Activated T-cell treated with anti-CD3 and anti-CD28 coated beads, Interleukin-2, amount 50 U/mL, for 24 hours (primary cell): ENCODE data around the gene OAS2.

Experiments used
- DNase-seq: peaks from one replicate; pipeline ENCODE4 v3.0.0-alpha.2; 2020
- H3K27ac Mint-ChIP-seq: 2 replicates; pipeline ENCODE4 v1.8.0; 2020; ENCODE audit warnings: mild to moderate bottlenecking, mixed read lengths
- H3K27me3 Mint-ChIP-seq: 2 replicates; pipeline ENCODE4 v1.8.0; 2020; ENCODE audit warnings: mixed read lengths
- H3K36me3 Mint-ChIP-seq: 2 replicates; pipeline ENCODE4 v1.8.0; 2020; ENCODE audit warnings: low read depth, mixed read lengths
- H3K4me1 Mint-ChIP-seq: 2 replicates; pipeline ENCODE4 v1.8.0; 2020; ENCODE audit warnings: low read depth, mixed read lengths
- H3K4me3 Mint-ChIP-seq: 2 replicates; pipeline ENCODE4 v1.8.0; 2020; ENCODE audit warnings: mild to moderate bottlenecking, moderate library complexity, mixed read lengths
- H3K9me3 Mint-ChIP-seq: 2 replicates; pipeline ENCODE4 v1.8.0; 2020; ENCODE audit warnings: mixed read lengths

OAS2 gene

DNA sequence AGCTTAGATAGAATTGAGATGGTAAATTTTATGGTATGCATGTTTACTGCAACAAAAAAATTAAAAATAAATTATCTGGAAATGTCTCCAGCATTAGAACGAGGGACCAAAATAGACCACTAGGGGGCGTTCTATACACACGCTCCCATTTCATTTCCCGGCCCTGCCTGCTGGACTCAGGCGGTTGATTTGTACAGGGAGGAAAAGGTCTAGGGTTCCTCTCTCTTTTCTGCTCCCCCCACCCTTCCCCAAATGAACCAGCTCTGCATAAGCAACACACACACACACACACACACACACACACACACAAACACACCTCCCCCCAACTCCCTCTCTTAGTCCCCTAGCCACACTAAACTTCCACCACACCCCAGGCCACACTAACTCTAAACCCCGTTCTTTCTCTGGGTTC lies 70.4 kb downstream of the OAS2 start:
- Mint-ChIP-seq H3K36me3 (no peaks in the 10 kb centered on the region), H3K27me3 (no peaks in the 10 kb centered on the region), H3K9me3 (no peaks in the 10 kb centered on the region), H3K27ac (no peak overlapping the region), H3K4me3 (no peak overlapping the region), H3K4me1 (peaks cover 8% of the 10 kb centered on the region)
- peak; percentile 58 for DNase-seq

DNA sequence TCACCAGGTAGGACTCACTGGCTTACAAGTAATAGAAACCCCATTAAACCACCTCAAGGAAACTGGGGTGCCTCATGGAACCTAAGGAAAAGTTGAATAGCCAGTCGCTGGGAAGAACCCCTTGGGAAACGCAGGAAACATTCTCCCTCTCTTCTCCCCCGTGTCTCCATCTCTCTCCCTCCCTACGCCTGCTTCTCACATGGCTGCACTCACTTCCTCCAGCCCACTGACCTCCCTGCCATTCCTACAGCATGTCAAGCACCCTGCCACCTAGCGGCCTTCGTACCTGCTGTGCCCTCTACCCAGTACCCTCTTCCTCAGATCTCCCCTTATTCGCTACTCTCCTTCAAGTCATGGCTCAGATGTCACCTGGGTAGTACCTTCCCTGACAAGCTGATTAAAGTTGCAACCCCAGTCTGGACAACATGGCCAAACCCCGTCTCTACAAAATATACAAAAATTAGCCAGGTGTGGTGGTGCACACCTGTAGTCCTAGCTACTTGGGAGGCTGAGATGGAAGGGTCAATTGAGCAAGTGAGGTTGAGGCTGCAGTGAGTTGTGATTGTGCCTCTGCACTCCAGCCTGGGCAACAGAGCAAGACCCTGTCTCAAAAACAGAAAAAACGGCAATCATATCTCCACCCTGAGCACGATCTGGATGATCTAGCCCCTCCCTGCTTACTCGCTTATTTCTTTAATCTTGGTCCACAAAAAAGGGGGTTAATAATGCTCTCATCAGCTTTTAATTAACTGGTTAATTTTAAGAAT lies 71.8 kb downstream of the OAS2 start:
- peak; percentile 3 for DNase-seq
- H3K4me3 Mint-ChIP-seq = no peak overlapping the region

DNA sequence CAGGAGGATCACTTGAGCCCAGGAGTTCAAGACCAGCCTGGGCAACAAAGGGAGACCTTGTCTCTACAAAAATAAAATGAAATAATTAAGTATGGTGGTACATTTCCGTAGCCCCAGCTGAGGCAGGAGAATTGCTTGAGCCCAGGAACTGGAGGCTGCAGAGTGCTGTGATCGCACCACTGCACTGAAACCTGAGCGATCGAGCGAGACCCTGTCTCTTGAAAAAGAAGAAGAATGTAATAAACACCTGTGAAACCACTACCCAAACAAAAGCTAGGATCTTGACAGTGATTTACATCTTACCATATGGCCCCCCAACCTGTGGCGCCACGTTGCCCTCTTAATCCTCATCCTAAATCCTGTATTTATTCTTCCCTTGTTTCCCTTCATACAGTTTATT lies 72.5 kb downstream of the OAS2 start:
- no peak for DNase-seq
- H3K4me1 Mint-ChIP-seq = peaks cover 11% of the 10 kb centered on the region
- H3K9me3 Mint-ChIP-seq = no peaks in the 10 kb centered on the region
- H3K36me3 Mint-ChIP-seq = no peaks in the 10 kb centered on the region
- H3K4me3 Mint-ChIP-seq = no peak overlapping the region
- H3K27ac Mint-ChIP-seq = no peak overlapping the region
- no peaks in the 10 kb centered on the region for H3K27me3 Mint-ChIP-seq

More for the DNA sequence above, 71.8 kb downstream of the OAS2 start:
- Mint-ChIP-seq H3K36me3 (no peaks in the 10 kb centered on the region), H3K27ac (no peak overlapping the region), H3K4me1 (peaks cover 9% of the 10 kb centered on the region), H3K27me3 (no peaks in the 10 kb centered on the region), H3K9me3 (no peaks in the 10 kb centered on the region)

DNA sequence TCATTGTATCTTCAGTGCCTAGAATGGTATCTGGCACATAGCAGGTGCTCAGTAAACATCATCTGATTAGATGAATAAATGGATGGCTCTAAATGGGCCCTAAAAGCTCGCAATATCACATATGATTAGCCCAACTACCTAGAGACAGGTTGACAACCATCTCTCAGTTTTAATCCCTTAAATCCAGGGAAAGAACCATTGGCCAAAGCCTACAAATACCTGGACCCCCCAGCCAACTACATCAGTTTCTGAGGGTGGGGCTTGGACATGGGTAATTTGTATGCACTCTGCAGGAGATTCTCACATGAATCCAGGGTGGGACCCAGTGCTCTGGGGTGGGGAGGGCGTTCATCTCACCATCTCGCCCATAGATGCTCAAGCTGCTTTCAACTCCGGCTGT lies 73.4 kb downstream of the OAS2 start:
- Mint-ChIP-seq H3K36me3 (no peaks in the 10 kb centered on the region), H3K27ac (no peak overlapping the region), H3K4me3 (no peak overlapping the region), H3K27me3 (no peaks in the 10 kb centered on the region), H3K9me3 (no peaks in the 10 kb centered on the region), H3K4me1 (peaks cover 15% of the 10 kb centered on the region)
- DNase-seq = no peak

DNA sequence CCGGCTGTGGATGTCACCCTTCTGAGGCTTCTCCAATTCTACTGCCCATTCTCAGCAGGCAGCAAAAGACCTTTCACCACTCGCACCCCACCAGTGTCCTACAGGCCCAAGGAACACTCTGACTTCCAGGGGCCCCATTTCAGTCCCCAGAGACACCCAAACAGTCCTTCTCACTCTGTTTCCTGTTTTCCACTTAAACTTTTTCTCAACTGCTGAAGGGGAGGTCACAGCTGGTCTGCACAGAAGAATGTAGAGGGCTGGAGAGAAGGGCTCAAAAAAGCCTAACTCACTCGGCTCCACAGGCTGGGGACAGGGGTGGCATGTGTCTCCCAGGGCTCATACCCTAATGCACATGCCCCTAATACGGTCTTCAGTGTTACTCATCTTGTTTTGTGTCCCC lies 74.0 kb downstream of the OAS2 start:
- no peak for DNase-seq
- Mint-ChIP-seq H3K27ac (no peak overlapping the region), H3K4me3 (no peak overlapping the region), H3K27me3 (no peaks in the 10 kb centered on the region), H3K9me3 (no peaks in the 10 kb centered on the region), H3K4me1 (peaks cover 15% of the 10 kb centered on the region), H3K36me3 (no peaks in the 10 kb centered on the region)

DNA sequence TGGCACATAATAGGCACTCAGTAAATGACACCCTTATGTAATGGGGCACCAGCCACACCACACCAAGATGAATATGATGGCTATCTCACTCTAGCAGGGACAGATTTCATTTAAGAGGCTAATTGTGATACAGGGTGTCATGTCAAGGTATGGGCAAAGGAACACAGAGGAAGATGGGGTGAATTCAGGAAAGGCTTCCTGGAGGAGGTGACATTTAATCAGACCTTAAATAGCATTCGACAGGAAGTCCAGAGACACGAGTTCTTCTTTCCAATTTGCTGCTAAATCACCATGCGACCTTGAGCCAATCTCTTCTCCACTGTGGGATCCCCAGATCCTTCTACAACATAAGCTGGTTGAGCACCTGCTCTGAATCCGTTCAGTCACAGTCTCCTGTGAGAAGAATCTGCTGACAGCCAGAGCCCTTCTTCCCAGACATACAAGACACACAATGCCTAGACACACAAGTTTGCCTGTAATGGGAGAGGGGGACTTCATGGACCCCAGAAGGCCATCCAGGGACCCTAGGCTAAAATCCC lies 76.7 kb downstream of the OAS2 start:
- Mint-ChIP-seq H3K4me3 (no peak overlapping the region), H3K27me3 (no peaks in the 10 kb centered on the region), H3K36me3 (no peaks in the 10 kb centered on the region), H3K4me1 (peaks cover 13% of the 10 kb centered on the region), H3K27ac (no peak overlapping the region), H3K9me3 (no peaks in the 10 kb centered on the region)
- DNase-seq = no peak

DNA sequence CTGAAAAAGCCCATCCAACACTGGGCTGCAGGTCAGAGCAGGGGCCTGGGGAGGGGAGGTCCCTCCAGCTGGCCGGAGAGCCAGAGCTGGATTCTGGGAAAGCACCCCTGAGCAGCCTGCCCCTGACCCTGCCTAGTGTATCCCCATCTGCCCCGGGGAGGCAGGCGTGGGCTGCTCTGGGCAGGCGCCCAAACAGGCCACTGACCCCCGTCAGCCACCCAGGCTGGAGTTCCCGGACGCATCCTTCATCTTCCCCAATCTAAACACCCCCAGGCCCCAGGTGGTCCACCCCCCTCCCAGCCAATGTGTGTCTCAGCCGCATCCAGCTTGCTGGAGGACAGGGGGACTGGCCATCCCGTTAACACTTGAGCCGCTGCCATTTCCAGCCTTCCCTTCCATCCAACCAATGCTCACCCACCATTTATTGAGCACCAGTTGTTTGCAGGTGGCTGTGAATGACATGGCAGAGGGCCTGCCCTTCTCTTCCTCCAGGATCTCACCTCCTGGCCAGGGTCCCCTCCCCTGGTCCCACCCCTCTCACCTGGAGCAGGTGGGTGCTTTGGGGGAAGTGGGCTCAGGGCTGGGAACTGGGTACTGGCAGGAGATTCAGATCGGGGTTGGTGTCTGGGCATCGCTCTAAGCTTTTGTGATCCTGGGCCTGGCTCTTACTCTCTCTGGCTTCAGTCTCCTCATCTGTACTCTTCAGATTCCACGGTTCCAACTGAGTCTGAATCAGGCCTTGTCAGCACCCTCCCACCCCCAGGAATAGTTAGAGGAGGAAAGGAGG lies 77.5 kb downstream of the OAS2 start:
- no peaks in the 10 kb centered on the region for H3K27me3 Mint-ChIP-seq
- no peak for DNase-seq
- H3K4me1 Mint-ChIP-seq = peaks cover 13% of the 10 kb centered on the region
- no peaks in the 10 kb centered on the region for H3K9me3 Mint-ChIP-seq
- peak overlapping the region; percentile 78 for H3K4me3 Mint-ChIP-seq
- H3K36me3 Mint-ChIP-seq = no peaks in the 10 kb centered on the region
- H3K27ac Mint-ChIP-seq = peak overlapping the region; percentile 75

DNA sequence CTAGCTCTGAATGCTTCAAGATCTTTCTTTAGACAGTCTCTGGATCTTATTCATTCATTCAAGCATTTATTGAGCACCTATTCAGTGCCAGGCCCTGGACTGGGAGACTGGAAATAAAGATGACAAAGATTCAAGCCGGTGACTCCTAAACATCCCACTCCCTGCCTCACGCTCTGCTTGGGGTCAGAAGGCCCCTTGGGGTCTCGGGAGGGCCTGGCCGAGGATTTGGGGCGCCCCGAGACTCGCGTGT lies 78.0 kb downstream of the OAS2 start:
- Mint-ChIP-seq H3K4me1 (peaks cover 16% of the 10 kb centered on the region), H3K27me3 (no peaks in the 10 kb centered on the region), H3K36me3 (no peaks in the 10 kb centered on the region), H3K27ac (peak overlapping the region; percentile 75), H3K9me3 (no peaks in the 10 kb centered on the region), H3K4me3 (peak overlapping the region; percentile 78)
- no peak for DNase-seq

DNA sequence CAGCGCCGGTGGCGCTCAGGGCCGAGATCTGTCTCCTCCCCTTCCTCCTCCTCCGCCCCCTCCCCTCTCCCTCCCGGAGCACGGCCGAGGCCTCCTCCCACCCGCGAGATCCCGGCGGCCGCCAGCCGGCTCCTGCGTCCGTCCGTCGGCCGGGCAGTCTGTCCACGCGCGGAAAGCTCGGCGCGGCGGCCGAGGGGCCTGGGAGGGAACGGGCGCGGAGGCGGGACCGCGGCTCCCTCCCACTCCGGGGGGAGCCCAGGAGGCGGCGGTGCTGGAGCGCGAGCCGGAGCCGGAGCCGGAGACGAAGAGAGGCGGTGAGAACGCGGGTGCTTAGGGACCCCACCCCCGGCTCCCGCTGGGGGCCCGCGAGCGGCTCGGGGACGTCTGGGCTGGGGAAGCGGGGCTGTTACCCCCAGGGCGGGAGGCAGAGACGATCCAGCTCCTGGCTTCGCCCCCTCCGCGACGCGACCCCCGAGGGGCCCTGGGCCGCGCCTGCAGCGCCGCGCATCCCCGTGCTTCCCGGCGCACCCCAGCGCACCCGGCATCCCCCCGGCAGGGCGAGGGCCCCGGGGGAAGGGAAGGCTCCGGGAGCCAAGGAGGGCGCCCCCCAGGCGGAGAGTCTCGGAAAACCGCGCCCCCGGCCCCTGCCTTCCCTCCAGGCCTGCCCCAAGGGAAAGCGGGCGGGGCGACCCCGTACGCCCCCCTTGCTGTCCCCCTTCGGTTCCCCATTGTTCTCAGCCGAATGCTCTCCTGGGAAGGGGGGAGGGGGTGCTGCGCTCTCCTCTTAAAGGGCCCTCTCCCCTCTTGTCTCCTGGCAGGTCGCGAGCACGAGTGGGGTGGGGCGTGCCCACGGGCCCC lies 78.5 kb downstream of the OAS2 start, which contains the start of gene DTX1:
Gene DTX1 (plus strand): TSS at position 100 of the 858 bp plus-strand sequence. CDS start 1,463 bp downstream, outside the sequence.
- H3K27me3 Mint-ChIP-seq = no peaks in the 10 kb centered on the region
- peak within 1 kb of the TSS; percentile 75 for H3K27ac Mint-ChIP-seq
- peak; percentile 67 for DNase-seq
- peak within 1 kb of the TSS; percentile 78 for H3K4me3 Mint-ChIP-seq
- peaks cover 18% of the 10 kb centered on the region for H3K4me1 Mint-ChIP-seq
- no peaks in the 10 kb centered on the region for H3K36me3 Mint-ChIP-seq
- no peaks in the 10 kb centered on the region for H3K9me3 Mint-ChIP-seq

DNA sequence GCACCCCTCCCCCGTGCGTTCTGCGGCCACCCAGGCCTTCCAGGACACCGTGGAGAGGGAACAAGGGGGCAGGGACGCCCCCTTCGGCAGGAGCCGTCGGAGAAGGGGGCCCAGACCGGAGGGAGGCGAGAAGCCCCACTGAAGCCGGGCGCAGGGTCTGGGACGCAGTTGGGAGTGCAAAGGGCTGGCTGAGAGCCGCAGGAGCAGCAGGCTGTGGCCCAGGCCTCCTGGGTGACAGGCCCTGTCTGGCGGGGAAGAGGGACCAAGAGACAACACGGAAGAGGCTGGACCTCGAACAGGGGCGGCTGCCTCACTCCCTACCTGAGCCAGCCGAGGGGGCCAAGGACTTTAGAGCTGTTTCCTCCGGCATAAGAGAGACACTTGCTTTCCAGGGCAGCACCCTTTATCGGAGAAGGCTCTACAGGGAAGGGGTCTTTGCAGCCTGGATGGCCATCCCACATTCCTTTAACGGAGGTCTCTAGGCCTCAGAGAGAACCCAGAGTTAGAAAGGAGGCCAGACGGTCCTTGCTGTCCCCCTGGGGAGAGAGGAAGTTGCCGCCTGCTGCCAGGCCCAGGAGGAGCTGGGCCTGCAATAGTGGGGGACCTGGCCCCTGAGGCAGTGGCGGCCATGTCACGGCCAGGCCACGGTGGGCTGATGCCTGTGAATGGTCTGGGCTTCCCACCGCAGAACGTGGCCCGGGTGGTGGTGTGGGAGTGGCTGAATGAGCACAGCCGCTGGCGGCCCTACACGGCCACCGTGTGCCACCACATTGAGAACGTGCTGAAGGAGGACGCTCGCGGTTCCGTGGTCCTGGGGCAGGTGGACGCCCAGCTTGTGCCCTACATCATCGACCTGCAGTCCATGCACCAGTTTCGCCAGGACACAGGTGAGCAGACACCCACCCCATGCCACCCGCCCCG lies 79.5 kb downstream of the OAS2 start:
- H3K27me3 Mint-ChIP-seq = no peaks in the 10 kb centered on the region
- peak overlapping the region; percentile 45 for H3K27ac Mint-ChIP-seq
- H3K4me1 Mint-ChIP-seq = peaks cover 17% of the 10 kb centered on the region
- no peaks in the 10 kb centered on the region for H3K9me3 Mint-ChIP-seq
- peak overlapping the region; percentile 64 for H3K4me3 Mint-ChIP-seq
- no peak for DNase-seq
- no peaks in the 10 kb centered on the region for H3K36me3 Mint-ChIP-seq

DNA sequence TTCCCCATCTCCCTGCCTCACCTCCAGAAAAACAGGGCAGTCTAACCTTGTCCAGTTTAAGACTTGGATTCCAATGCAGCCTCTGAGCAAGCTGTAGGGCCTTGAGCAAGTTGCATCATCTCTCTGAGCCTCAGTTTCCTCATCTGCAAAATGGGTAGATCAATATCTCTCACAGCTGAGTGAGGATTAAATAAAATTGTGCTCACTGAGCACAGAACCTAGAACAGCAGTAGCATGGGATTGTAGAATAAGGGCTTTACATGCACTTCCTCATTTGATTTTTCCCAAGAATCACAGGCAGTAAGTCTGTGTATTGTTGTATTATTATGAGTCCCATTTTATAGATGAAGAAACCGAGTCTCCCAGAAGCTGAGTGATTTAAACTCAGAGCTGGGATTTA lies 80.2 kb downstream of the OAS2 start:
- no peaks in the 10 kb centered on the region for H3K27me3 Mint-ChIP-seq
- no peaks in the 10 kb centered on the region for H3K36me3 Mint-ChIP-seq
- DNase-seq = no peak
- H3K27ac Mint-ChIP-seq = no peak overlapping the region
- H3K9me3 Mint-ChIP-seq = no peaks in the 10 kb centered on the region
- no peak overlapping the region for H3K4me3 Mint-ChIP-seq
- H3K4me1 Mint-ChIP-seq = peaks cover 19% of the 10 kb centered on the region

DNA sequence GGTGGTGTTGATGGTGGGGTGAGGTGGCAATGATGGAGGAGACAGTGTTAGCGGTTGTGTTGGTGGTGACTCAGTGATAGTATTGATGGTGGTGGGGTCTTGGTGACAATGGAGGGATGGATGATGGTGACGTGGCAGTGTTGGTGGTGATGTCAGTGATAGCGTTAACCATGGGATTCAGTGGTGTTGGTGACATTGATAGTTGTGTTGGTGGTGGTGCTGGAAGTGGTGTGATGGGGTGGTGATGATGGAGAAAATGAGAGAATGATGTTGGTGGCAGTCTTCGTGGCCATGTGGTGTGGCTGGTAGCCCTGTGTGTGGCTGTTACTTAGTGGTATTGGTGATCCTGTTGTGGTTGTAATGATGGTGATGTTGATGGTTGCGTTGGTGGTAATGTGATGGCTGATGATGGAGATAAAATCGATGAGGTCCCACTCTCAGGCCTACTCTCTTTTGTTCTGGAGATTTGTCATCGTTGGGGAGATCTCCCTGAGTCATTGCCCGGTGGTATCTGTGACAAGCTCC lies 80.8 kb downstream of the OAS2 start:
- Mint-ChIP-seq H3K27me3 (no peaks in the 10 kb centered on the region), H3K36me3 (no peaks in the 10 kb centered on the region), H3K4me1 (peaks cover 19% of the 10 kb centered on the region), H3K27ac (no peak overlapping the region), H3K4me3 (no peak overlapping the region), H3K9me3 (no peaks in the 10 kb centered on the region)
- DNase-seq = no peak

DNA sequence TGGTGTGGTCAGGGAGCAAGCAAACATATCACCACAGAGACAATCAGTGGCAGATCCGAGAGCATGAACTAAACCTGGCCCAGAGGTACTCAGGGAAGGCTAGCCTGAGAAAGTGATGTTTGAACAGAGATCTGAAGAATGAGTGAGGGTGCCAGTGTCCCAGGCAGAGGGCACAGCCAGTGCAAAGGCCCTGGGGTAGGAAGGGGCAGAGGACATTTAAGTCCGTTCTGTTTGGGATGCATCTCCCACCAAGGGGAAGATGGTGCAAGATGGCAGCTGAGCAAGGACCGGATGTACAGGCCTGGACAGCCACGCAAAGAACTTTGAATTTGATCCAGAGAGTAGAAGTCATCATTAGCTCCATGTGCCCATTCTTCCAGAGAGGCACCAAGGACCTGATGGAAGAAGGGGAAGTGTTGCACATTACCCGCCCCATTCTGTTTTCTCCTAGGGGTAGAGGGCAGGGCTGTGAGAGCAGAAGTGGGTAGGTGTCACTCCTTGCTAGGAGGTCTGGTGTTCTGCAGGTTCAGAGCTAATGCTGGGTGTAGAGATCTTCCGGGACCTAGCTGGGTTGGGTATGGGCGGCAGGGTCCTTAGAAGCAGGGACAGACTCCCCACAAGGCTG lies 82.1 kb downstream of the OAS2 start:
- Mint-ChIP-seq H3K9me3 (no peaks in the 10 kb centered on the region), H3K27me3 (no peaks in the 10 kb centered on the region), H3K27ac (no peak overlapping the region), H3K36me3 (no peaks in the 10 kb centered on the region), H3K4me1 (peaks cover 23% of the 10 kb centered on the region), H3K4me3 (no peak overlapping the region)
- no peak for DNase-seq
